Measurements from ENCODE around the gene COG3.

The COG3 gene

GRCh38 chr13:45545686-45546409 lies 81.1 kb downstream of the COG3 start:
- DNase-seq (ENCODE audit: low spot score) (no peak), ATAC-seq (ENCODE audit: low read depth) (no peak)
- Histone ChIP-seq H3K27ac (ENCODE audit: poor library complexity, severe bottlenecking) (no peak overlapping the region), H3K9me3 (ENCODE audit: severe bottlenecking) (no peaks in the 10 kb centered on the region), H3K4me1 (ENCODE audit: insufficient read depth, poor library complexity, severe bottlenecking) (no peaks in the 10 kb centered on the region), H3K36me3 (ENCODE audit: low read depth) (no peaks in the 10 kb centered on the region), H3K4me3 (ENCODE audit: severe bottlenecking) (no peak overlapping the region), H3K27me3 (ENCODE audit: insufficient read depth, poor library complexity, severe bottlenecking) (no peaks in the 10 kb centered on the region)
- TF ChIP-seq, protein P1, sequence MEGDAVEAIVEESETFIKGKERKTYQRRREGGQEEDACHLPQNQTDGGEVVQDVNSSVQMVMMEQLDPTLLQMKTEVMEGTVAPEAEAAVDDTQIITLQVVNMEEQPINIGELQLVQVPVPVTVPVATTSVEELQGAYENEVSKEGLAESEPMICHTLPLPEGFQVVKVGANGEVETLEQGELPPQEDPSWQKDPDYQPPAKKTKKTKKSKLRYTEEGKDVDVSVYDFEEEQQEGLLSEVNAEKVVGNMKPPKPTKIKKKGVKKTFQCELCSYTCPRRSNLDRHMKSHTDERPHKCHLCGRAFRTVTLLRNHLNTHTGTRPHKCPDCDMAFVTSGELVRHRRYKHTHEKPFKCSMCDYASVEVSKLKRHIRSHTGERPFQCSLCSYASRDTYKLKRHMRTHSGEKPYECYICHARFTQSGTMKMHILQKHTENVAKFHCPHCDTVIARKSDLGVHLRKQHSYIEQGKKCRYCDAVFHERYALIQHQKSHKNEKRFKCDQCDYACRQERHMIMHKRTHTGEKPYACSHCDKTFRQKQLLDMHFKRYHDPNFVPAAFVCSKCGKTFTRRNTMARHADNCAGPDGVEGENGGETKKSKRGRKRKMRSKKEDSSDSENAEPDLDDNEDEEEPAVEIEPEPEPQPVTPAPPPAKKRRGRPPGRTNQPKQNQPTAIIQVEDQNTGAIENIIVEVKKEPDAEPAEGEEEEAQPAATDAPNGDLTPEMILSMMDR (IDR thresholded peaks at IDR 0.05; ENCODE audit: poor library complexity, severe bottlenecking) = no peak

DNA sequence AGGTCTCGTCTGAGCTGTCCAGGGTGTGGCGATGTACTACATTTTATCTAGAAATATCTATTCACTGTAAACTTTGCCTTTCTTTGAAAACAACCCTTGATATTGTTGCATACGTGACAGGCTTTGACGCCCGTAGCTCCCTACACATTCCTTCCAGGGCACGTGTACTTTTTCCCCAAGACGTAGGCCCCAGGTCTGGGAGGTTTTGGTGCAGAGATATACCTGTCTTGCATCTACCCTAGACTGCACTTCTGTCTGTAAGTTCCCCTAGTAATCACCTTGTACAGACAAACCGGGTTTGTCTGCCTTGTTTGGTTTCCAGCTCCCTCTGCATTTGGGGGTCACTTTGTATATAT lies 81.6 kb downstream of the COG3 start:
- H3K27me3 ChIP-seq (ENCODE audit: insufficient read depth, poor library complexity, severe bottlenecking) = no peaks in the 10 kb centered on the region
- no peak overlapping the region for H3K4me3 ChIP-seq (ENCODE audit: severe bottlenecking)
- TF ChIP-seq, protein P1 (IDR thresholded peaks at IDR 0.05; ENCODE audit: poor library complexity, severe bottlenecking) = no peak
- no peak overlapping the region for H3K27ac ChIP-seq (ENCODE audit: poor library complexity, severe bottlenecking)
- no peaks in the 10 kb centered on the region for H3K36me3 ChIP-seq (ENCODE audit: low read depth)
- DNase-seq (ENCODE audit: low spot score) (no peak), ATAC-seq (ENCODE audit: low read depth) (no peak)
- no peaks in the 10 kb centered on the region for H3K4me1 ChIP-seq (ENCODE audit: insufficient read depth, poor library complexity, severe bottlenecking)
- H3K9me3 ChIP-seq (ENCODE audit: severe bottlenecking) = no peaks in the 10 kb centered on the region

GRCh38 chr13:45548281-45548680 lies 83.5 kb downstream of the COG3 start:
- Histone ChIP-seq H3K4me1 (ENCODE audit: insufficient read depth, poor library complexity, severe bottlenecking) (no peaks in the 10 kb centered on the region), H3K9me3 (ENCODE audit: severe bottlenecking) (no peaks in the 10 kb centered on the region), H3K36me3 (ENCODE audit: low read depth) (no peaks in the 10 kb centered on the region), H3K4me3 (ENCODE audit: severe bottlenecking) (no peak overlapping the region), H3K27me3 (ENCODE audit: insufficient read depth, poor library complexity, severe bottlenecking) (no peaks in the 10 kb centered on the region), H3K27ac (ENCODE audit: poor library complexity, severe bottlenecking) (no peak overlapping the region)
- no peak for ATAC-seq (ENCODE audit: low read depth)
- TF ChIP-seq, protein P1 (IDR thresholded peaks at IDR 0.05; ENCODE audit: poor library complexity, severe bottlenecking) = no peak
- no peak for DNase-seq (ENCODE audit: low spot score)

DNA sequence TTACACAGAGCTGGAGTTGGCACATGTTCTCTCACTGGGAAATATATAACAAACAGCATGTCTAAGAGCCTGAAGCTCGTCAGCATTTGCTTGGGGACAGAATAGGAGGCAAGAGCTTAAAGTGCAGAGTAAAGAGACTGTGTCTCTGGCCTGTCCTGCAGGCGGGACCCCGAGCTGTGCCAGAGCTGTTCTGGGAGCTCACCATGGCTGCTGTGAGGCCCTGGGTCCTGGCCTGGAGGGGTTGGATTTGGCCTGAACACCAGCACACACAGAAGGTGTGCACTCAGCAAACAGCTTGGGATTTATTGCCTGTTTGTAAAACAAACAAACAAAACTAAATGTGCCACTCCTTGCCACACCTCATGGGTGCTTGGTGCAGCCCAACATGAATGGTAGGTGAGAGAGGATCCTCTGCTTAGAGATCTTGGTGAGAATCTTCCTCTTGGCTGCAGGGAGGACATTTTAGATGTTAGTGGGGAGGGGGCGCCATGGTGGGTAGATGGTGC lies 89.9 kb downstream of the COG3 start:
- H3K4me3 ChIP-seq (ENCODE audit: severe bottlenecking) = no peak overlapping the region
- H3K9me3 ChIP-seq (ENCODE audit: severe bottlenecking) = no peaks in the 10 kb centered on the region
- H3K27ac ChIP-seq (ENCODE audit: poor library complexity, severe bottlenecking) = no peak overlapping the region
- no peaks in the 10 kb centered on the region for H3K4me1 ChIP-seq (ENCODE audit: insufficient read depth, poor library complexity, severe bottlenecking)
- no peaks in the 10 kb centered on the region for H3K36me3 ChIP-seq (ENCODE audit: low read depth)
- TF ChIP-seq, protein P1 (IDR thresholded peaks at IDR 0.05; ENCODE audit: poor library complexity, severe bottlenecking) = no peak
- no peak for DNase-seq (ENCODE audit: low spot score)
- ATAC-seq (ENCODE audit: low read depth) = no peak
- peaks cover 3% of the 10 kb centered on the region for H3K27me3 ChIP-seq (ENCODE audit: insufficient read depth, poor library complexity, severe bottlenecking)

DNA sequence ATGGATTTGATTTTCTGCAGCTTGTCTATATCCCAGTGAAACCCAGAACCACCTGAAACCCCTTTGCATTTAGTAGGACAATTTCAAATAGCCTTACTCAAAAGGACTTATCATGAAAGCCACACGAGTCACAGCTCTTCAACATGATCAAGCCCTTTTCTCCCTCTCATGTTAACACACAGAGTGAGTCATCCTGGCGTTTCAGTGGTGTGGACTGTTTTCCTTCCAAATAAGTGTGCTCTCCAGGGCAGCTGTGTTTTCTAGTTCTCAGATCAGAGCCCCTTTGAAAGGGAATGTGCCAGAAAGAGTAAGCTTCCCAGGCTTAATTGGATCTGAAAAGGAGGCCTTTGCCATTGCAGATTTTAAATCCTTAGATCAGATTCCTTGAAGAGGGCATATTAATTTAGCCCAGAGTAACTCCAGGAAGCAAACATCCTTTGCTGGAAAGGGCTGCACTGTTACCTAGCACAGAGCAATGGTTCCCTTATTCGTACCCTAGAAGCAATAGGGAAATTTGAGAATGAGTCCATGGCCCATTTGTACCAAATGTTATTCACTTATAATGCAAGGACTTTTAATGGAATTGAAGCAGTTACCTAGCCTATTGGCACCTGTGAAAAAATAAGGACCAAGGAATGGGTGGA lies 99.5 kb downstream of the COG3 start:
- no peak overlapping the region for H3K4me3 ChIP-seq (ENCODE audit: severe bottlenecking)
- TF ChIP-seq, protein P1 (IDR thresholded peaks at IDR 0.05; ENCODE audit: poor library complexity, severe bottlenecking) = no peak
- ATAC-seq (ENCODE audit: low read depth) (peak; percentile 52; the same call in 1 of the 3 replicates), DNase-seq (ENCODE audit: low spot score) (no peak)
- H3K9me3 ChIP-seq (ENCODE audit: severe bottlenecking) = no peaks in the 10 kb centered on the region
- H3K27me3 ChIP-seq (ENCODE audit: insufficient read depth, poor library complexity, severe bottlenecking) = no peaks in the 10 kb centered on the region
- H3K27ac ChIP-seq (ENCODE audit: poor library complexity, severe bottlenecking) = no peak overlapping the region
- H3K36me3 ChIP-seq (ENCODE audit: low read depth) = no peaks in the 10 kb centered on the region
- no peaks in the 10 kb centered on the region for H3K4me1 ChIP-seq (ENCODE audit: insufficient read depth, poor library complexity, severe bottlenecking)
